Limb (tissue), 2 donors: Measurements from ENCODE around the gene PLEKHA8.

ENCODE experiments used
- DNase-seq, 2 donors: peaks; one replicate each; pipeline ENCODE4 v3.0.0-alpha.2; 2016; ENCODE audit errors: extremely low spot score in 2 of 2

PLEKHA8 gene

GRCh38 chr7:30028216-30028748, at the start of gene PLEKHA8:
Gene PLEKHA8 (plus strand): TSS chr7:30028412. CDS start chr7:30028763, 351 bp downstream.
- DNase-seq, result peak; percentile 78 to 96

DNA sequence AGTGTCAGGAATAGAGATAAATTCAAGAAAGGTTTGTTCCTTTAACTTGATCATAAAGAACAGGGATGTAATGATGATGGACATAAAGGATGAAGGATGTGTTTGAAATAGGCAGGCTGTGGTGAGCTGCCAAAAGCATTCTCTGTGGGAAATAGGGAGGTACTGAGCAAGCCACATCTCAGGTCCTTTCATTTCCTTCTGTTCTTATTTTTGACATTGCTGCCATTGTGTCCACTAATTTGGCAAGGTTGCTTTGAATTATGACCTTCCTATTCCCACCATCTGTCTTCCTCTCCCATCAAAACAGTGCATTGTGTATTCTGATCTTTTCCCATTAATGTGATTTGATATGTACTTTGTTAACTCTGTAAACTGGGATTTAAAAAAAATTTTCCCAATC, 48.1 kb upstream of the PLEKHA8 start:
- DNase-seq, result no peak

DNA sequence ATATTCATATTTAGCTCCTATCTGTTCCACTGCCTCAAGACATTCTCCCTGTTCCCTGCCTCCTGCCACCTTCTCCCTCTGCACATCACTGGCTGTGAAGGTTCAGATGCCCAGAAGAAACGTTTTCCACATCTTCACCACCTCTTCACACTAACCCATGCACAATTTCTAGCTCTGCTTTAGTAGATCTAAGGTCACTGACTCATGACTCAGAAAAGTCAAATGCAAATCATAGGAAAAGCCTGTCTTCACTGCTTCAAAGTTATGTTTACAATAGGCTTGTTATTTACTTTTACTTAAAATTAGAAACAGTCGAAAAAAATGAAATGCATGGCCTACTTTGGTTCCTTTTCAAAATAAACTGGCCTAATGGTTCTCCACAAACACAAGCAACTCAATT, 41.1 kb upstream of the PLEKHA8 start:
- no peak for DNase-seq

GRCh38 chr7:29987811-29988317, 40.3 kb upstream of the PLEKHA8 start:
- peak in 1 of 2 donors; percentile 36 for DNase-seq

DNA sequence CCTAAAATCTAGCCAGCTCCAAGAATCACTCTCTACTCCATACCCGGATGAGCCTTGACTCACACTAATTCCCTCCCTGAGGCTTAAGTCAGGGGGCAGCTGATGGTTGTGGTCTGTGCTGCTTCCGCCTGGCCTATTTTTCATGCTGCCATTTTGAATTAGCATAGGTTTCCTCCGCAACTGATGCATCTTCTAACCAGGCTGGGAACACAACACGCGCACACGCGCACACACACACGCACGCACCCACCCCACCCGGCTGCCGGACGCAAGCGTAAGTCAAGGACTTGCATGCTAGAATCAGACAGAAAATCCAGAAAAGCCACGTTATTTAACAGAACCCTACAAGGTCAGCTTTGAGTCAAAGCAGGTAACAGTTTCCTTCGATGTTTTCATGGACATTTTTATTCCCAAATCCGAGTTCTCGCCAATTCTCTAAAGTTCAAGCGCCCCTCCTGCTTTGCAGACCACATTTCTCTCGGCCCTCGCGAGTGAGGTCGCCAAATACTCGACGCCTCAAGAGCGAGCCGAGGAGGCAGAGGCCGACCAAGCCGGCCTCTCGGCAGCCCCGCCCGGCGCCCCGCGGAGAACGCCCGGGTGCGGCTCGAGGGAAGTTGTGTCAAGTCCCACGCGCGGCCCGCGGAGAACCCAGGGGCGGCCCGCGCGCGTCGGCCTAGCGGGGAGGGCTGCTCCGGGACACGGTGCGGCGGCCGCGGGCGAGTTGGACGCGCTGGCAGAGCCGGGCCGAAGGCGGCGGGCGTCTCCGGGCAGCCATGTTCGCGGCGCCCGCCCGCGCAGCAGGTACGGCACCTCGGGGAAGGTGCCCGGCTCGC, 39.6 kb upstream of the PLEKHA8 start:
- peak; percentile 39 to 73 for DNase-seq

DNA sequence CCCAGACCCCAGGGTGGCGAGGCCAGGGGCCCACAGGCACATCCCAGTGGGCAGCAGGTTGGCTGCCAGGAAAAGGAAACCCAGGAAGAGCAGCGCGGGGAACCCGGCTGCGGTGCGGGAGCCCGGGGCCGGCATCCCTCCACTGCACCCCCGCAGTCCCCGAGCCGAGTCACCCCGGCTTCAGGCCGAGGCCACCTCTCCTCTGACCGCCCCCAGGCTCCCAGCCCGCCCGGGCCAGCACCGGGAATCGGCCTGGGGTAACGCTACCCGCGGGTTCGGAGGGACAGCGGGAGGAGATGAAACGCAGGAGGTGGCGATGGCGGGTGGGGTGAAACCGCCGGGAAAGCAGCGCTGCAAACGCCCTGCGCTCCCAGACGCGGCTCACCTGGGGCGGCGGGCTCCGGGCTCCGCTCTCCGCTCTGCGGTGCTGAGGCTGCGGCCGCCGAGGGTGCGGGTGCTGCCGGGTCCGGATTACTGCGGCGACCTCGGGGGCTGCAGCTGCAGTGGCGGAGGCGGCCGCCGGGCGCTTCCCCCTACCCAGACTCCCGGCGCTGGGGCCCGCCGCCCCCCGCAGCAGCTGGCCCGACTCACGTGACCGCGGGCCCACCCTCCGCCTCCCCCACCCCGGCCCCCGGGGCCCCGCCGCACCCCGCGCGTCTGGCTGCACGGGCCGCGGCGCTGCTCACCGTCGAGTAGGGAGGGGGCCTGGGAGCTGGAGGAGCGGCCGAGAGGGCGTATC, 38.8 kb upstream of the PLEKHA8 start, which contains the start of gene SCRN1:
TSS of gene SCRN1 (minus strand) at position 545 of the 739 bp plus-strand sequence. CDS start 20,734 bp downstream, outside the sequence.
- peak; percentile 49 to 87 for DNase-seq

GRCh38 chr7:29990931-29991330, 37.3 kb upstream of the PLEKHA8 start:
- DNase-seq, result no peak

GRCh38 chr7:29991937-29992336, 36.3 kb upstream of the PLEKHA8 start:
- DNase-seq, result no peak

DNA sequence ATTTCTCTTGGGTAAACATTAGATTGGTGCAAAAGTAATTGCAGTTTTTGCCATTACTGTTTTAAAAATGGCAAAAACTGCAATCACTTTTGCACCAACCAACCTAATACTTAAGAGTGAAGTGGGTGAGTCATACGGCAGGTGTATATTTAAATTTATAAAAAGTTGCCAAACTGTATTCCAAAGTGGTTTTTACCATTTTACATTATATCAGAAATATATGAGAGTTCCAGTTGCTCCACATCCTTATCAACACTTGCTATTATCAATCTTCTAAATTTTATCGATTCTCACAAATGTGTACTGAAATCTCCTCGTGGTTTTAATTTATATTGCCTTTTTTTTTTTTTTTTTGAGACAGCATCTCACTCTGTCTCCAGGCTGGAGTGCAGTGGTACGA, 35.1 kb upstream of the PLEKHA8 start:
- no peak for DNase-seq

- no peak for DNase-seq
Measured at GRCh38 chr7:29995652-29996051, 32.6 kb upstream of the PLEKHA8 start.

DNA sequence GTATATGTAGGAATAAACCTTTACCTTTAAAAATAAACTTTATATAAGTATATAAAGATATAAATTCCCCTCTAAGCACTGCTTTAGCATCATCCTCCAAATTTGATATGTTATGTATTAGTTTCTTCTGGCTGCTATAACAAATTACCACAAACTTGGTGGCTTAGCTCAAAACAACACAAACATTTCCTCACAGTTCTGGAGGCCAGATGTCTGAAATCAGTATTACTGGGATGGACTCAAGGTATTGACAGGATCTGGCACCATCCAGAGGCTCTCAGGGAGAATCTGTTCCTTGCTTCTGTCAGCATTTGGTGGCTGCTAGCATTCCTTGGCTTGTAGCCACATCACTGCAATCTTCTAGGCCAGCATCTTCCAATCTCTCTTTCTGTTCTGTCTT, 31.9 kb upstream of the PLEKHA8 start:
- DNase-seq, result no peak

DNA sequence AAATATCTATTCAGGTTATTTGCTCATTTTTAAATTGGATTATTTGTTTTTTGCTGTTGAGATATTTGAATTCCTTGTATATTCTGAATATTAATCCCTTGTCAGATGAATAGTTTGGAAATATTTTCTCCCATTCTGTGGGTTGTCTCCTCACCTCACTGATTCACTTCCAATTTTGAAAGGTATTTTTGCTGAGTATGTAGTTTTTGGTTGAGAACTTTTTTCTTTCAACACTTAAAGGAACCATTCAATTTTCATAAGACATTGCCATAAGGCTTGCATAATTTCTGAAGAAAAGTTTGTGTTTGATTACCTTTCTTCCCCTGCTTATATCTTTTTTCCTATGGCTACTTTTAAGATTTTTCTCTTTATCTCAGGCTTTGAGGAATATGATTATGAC, 29.7 kb upstream of the PLEKHA8 start:
- no peak for DNase-seq

DNA sequence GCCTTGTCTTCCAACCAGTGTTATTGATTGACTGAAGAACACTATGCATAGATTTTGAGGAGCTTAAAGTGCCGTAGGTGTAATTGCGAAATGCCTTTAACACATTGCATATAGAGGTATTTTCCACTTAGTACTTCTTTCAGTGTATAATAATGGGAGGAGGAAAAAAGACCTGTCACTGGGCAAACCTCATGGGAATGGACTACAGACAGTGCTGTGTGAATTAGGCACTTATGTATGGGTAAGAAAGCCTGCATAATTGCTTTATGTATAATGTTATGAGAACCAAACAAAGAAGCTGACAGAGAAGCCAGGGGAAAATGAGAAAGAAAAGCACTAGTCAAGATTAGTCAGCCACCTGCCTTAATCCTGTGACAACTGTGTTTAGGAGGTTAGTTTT, 26.2 kb upstream of the PLEKHA8 start:
- no peak for DNase-seq

DNA sequence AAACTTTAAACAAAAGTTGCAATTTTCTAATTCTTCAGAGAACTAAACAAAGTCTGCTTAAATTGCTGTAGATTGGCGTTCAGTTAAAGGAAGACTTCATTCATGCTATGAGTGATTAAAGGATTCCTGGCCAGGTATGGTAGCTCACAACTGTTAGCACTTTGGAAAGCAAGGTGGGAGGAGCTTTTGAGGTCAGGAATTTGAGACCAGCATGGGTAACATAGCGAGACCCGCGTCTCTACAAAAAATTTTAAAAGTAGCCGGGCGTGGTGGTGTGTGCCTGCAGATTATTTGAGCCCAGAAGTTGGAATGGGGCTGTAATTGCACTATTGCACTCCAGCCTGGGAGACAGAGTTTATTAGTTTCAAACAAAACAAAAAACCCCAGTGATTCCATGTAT, 25.1 kb upstream of the PLEKHA8 start:
- DNase-seq, result no peak

GRCh38 chr7:30005464-30005863, 22.7 kb upstream of the PLEKHA8 start:
- no peak for DNase-seq

- no peak for DNase-seq
Measured at GRCh38 chr7:30010021-30010420, 18.2 kb upstream of the PLEKHA8 start.

DNA sequence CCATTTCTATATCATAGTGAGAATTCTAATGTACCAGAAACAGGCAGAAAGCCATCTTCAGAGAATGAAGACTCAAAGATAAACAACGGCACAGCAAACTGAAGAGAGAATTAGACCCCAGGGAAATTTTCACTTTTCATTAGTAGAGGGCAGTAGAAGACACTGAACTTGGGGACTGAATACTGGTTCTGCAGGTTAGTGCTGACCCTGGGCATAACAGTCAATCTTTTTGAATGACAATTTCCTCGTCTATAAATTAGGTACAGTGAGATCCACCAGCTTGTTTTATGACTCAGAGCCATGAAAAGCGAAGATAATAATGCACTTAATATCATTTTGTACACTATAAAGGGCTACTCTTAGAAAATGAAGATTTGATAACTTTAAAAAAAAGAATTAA, 15.5 kb upstream of the PLEKHA8 start:
- DNase-seq, result no peak

- DNase-seq, result no peak
Measured at GRCh38 chr7:30018451-30018850, 9.8 kb upstream of the PLEKHA8 start.

DNA sequence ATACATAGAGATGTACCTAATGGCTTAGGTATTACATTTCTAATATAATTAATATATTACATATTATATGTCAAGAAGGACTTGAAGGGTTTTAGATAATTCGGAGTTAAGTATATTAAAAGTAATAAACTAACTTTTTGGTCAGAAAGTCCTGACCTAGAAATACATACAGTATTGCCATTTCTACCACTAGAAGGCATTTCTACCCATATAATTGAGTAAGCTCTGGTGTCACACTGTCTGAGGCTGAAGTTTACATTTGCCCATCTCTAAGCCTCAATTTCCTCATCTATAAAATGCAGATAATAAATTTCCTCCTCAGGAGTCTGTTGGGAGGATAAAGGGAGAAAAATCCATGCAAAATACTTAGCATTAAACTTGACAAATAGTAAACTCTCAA, 8.8 kb upstream of the PLEKHA8 start:
- no peak for DNase-seq

GRCh38 chr7:30019960-30020359, 8.3 kb upstream of the PLEKHA8 start:
- DNase-seq, result no peak

DNA sequence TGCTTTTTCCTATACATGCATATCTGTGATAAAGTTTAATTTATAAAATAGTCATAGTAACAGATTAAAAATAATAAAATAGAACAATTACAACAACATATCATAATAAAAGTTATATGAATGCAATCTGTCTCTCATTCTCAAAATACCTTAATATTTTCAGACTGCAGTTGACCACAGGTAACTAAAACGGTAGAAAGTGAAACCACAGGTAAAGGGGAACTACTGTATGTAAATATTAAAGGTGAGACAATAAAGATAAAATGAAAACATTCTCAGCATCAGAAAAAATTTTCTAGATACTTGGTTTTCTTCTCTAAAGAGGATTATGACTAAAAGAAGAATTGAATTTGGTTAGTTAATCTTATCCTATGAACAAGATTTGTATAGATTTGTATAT, 7.7 kb upstream of the PLEKHA8 start:
- DNase-seq, result no peak

GRCh38 chr7:30022991-30023390, 5.2 kb upstream of the PLEKHA8 start:
- DNase-seq, result no peak
